ENCODE results near the gene UBC.

Gene UBC

GRCh38 chr12:124864326-124864752 lies 50.1 kb downstream of the UBC start:
- DNase-seq (ENCODE audit: low spot score): no peak

- peak; percentile 94 for DNase-seq (ENCODE audit: low spot score)
Observed at GRCh38 chr12:124863416-124864325, 50.8 kb downstream of the UBC start, which contains the start of gene SCARB1. TSS of gene SCARB1 (minus strand) at chr12:124863864. CDS start at chr12:124863720, 144 bp downstream.

GRCh38 chr12:124862768-124863415 lies 51.6 kb downstream of the UBC start:
- DNase-seq (ENCODE audit: low spot score): no peak

GRCh38 chr12:124861898-124862676 lies 52.4 kb downstream of the UBC start:
- DNase-seq (ENCODE audit: low spot score): no peak
